Middle frontal gyrus (tissue), 1 donor: ENCODE measurements around the gene RNF17.
"Not testable (repeated sequence)": the region's sequence is repeated elsewhere in the genome, so short reads cannot be mapped to it uniquely, and the experiment has no call there.

Experiments
- DNase-seq: peaks from one replicate; pipeline ENCODE4 v3.0.0-alpha.2; 2015; ENCODE audit warnings: low spot score; ENCODE audit errors: extremely low spot score

The RNF17 gene

GRCh38 chr13:24745516-24745860 is 18.5 kb upstream of the RNF17 start:
- DNase-seq = no peak

DNA sequence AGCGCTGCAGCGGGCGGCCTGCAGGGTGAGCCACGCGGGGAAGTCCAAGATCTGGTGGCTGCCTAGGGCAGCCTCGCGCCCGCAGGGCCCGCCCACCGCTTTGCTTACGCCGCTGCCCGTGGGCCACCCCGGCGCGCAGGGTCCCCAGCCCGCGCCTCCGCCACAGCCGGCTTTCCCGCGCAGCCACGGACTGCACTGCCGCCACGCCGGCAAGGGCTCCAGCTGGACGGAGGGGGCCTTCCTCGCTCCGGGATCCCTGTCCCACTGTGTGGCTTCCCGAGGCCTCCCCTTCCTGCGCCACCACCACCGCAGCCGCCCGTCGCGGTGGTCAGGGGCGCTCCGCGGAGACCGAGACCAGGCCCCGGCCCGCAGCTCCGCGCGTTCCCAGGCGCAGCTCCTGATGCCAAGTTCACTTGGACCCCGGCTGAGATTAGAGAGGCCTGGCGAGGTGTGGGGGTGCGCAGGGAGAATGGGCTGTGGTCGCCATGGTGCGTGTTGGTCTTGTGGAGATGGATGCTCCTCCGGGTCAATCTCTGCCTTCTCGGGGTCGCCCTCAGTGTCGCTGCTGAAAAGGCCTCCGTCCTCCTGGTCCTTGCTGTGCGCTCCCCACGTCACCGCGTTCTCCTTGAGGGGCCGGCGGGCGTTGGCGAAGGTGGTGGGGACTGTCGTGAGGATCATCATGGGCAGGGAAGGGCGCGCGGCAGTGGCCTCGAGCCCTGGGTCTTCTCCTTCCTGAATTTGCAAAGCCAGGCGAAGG is 17.9 kb upstream of the RNF17 start:
- DNase-seq = no peak

DNA sequence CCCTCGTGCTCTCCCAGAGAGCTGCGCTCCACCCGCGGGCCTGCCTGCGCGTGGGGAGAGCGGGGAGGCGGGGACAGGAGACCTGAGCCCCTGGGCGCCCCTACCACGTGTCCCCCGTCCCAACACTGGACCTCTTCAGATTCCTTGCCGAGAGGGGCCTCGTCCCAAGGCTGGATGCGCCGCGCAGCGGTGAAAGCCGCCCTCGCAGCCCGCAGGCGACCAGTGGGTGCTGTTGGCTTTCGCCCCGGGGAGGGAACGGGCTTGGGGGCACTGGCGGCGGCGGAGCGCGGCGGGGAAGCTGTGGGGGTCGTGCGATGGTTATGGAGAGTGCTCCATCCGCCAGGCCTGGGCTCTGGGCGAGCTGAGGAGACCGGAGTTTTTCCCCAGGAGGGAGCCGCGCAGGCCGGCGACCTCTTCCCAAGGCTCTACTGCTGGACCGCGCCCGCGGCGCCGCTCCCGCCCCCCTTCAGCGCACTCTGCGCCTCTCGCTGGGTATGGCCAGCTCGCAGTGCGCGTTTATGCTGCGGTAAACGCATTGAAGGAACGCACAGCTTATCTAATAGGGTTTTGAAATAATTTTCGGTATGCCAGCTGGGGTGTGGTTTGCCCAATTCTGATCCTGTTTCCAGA is 17.2 kb upstream of the RNF17 start:
- DNase-seq = no peak

DNA sequence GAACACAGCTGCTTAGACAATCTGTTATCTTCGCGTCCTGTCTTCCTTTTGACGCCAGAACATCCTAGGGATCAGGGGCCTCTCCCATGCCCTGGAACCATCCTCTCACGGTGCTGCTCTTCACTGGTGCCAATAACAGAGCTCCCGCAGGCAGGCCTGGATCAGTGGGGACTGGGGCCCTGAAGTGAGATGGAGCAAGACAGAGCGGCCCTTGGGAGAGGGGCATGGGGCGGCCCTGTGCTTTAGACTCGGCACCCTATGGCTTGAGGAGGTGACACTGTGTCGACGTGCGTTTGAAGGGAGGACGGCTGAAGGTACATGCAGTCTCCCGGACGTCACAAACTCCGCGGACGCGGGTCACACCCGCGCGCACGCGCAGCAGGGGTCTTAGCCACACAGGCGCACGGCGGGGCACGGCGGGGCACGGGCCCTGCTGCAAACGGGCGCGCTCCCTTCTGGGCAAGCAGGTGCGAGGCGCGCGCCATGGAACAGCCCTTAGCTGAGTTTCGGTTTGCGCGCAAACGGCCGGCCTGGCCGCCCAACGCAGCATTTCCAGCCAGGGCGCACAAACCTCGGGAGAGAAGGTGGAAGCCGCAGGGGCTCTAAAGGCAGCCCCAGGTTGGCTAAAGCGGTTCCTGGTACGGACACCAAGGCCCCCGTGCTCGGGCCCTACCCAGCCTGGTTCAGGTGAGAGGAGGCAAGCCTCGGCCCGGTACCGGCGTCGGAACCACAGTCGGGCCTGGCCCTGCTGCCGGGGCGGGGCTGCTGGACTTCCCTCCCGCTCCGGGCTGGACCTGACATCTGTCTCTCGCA is 16.5 kb upstream of the RNF17 start:
- no peak for DNase-seq

DNA sequence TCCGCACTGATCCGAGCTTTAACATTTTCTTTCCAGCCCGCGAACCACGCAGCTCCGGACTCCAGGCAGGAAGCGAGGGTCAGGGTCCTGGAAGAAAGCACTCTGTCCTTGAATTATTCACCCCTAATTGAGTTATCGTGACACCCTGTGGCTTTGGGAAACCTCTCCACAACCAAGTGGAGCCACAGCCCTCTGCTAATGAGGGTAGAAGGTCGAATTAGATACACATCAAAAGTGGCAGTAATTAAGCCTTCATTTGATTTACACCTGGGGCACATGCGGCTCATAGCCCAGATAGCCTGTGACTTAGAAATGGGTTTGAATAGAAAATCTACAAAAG is 15.9 kb upstream of the RNF17 start:
- no peak for DNase-seq

DNA sequence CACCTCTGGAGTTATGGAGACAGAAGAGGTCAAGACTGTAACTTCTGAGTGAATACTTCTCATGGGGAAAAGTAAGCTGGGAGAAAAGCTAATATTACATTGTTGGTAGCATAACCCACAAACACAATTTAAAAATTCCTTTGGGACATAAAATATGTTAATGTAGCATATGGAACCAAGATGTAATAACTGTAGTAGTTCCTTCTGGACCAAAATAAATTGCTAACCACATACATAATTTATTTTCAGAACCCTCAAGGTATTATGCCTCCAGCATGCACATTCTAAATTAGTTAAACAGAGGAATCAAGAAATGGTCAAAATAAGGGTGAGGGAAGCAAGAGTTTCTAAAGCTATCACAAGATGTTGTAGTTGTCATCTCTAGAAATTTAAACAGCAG is 4.8 kb upstream of the RNF17 start:
- DNase-seq = no peak

GRCh38 chr13:24764276-24764630 is 284 bp downstream of the RNF17 start:
- DNase-seq = no peak

DNA sequence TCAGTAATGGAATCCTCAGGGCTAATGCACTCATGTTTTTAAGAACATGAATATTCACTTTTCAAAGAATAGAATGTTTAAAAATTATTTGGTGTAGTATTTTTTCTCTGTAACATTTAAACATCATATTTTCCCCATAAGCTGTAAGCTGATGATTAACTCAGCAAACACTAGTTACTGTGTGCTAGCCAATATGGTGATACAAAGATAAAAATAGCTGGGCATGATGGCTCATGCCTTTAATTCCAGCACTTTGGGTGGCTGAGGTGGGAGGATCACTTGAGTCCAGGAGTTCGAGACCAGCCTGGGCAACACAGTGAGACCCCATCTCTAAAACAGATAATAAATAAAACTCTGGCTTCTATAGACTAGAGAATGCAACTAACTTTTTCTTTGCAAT is 13.2 kb downstream of the RNF17 start:
- DNase-seq = no peak

GRCh38 chr13:24784319-24784718 is 20.4 kb downstream of the RNF17 start:
- no peak for DNase-seq

GRCh38 chr13:24788538-24788937 is 24.6 kb downstream of the RNF17 start:
- DNase-seq = no peak

DNA sequence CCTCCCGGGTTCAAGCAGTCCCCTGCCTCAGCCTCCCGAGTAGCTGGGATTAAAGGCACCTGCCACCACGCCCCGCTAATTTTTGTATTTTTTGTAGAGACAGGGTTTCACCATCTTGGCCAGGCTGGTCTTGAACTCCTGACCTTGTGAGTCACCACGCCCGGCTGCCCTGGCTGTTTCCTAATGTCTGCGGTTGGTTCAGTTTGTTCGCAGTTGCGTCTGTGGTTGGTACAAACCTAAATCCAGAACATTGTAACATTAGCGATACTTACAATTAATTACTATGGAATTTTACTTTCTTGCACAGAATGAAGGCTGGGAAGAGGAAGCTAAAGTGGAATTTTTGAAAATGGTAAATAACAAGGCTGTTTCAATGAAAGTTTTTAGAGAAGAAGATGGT is 38.1 kb downstream of the RNF17 start:
- no peak for DNase-seq

GRCh38 chr13:24821207-24821606 is 57.2 kb downstream of the RNF17 start:
- DNase-seq = no peak

GRCh38 chr13:24822640-24823039 is 58.7 kb downstream of the RNF17 start:
- no peak for DNase-seq

DNA sequence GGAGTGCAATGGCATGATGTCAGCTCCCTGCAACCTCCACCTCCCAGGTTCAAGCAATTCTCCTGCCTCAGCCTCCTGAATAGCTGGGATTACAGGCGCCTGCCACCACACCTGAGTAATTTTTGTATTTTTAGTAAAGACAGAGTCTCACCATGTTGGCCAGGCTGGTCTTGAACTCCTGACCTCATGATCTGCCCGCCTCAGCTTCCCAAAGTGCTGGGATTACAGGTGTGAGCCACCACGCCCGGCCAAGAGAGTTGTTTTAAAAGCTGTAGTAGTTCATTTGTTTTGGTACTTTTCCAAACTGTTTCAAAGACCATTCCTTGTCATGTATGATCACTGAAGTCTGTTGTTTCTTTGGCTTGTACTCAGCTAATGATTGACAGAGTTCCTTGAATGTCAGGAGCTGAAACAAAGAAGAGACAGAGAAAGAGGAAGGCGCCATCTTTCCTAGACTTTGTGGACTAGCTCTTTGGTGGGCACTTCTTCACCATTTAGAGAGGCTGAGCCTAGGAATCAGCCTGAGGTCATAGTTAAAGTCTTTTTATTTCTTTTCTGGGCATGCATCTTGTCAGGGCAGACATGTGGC is 59.2 kb downstream of the RNF17 start:
- DNase-seq = not testable (repeated sequence)

GRCh38 chr13:24827799-24828198 is 63.8 kb downstream of the RNF17 start:
- DNase-seq = no peak

GRCh38 chr13:24834902-24835510 is 71.0 kb downstream of the RNF17 start:
- no peak for DNase-seq

- not testable (repeated sequence) for DNase-seq
These were observed 73.6 kb downstream of the RNF17 start for GRCh38 chr13:24837528-24837927.

GRCh38 chr13:24842549-24843274 is 78.7 kb downstream of the RNF17 start:
- no peak for DNase-seq

DNA sequence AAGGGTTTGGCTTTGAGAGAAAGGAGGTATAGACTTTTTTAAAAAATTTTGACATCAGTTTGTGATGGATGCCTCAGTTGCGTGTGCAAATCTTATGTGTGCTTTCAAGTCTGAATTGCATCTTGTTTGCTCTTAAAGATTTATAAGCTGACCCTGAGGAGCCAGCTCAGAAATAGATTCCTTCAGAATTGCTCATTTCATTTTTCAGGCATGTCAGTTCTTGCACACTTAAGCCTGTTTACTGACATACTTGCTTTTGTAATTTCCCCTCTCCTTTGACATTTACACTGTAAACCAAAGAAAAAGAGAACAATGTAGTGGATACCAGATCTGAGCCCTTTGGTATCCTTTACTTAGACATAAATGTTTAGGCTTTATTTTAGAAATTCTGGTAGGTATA is 87.6 kb downstream of the RNF17 start:
- DNase-seq = no peak

DNA sequence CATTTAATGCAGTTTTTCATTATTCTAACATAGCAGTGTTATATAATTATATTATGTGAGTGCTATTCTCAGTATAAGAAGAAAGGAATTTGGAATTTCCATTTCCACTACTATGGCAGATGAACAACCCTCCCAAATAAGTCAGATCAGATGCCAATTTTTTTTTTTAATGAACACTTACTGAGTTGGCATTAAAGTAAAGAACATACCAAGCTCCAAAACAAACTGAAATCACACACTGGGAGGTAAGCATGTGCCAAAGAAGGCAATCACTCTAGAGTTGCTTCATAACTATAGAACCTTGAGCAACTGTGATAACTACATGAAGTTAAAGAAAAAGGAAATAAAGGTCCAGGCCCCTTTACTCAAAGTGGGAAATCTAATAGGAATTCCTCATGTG is 90.3 kb downstream of the RNF17 start:
- DNase-seq = no peak

- DNase-seq = no peak
These were observed 95.0 kb downstream of the RNF17 start for GRCh38 chr13:24858953-24859352.
